Mammary epithelial cell (primary cell): Measurements from ENCODE around the gene STIM2.

Source experiments
- CTCF ChIP-seq, 2 donors: IDR thresholded peaks in 1 of 2; conservative IDR thresholded peaks in 1 of 2; 2 replicates each; pipeline ENCODE4 v1.5.1; 2011 to 2012; ENCODE audit warnings: inconsistent platforms in 2 of 2, low read length in 2 of 2, mild to moderate bottlenecking in 2 of 2, control low read depth in 1 of 2, low read depth in 1 of 2; ENCODE audit not compliant: insufficient read depth in 1 of 2; ENCODE audit errors: extremely low read depth in 1 of 2
- EZH2 ChIP-seq: IDR thresholded peaks from 2 replicates; pipeline ENCODE4 v1.6.1; 2012; ENCODE audit warnings: low read length, inconsistent platforms, borderline replicate concordance

DNA sequence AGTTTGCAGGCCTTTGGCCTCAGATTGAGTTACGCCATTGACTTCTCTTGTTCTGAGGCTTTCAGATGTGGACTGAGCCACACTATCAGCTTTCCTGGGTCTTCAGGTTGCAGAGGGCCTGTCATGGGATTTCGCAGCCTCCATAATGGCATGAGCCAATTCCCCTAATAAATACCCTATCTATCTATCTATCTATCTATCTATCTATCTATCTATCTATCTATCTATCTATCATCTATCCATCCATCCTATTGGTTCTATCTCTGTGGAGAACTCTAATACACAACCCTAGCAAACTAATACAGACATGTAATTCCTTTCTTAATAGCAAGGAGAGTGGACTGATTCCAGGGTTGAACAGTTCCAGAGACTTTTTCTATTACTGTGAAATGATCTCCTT lies 9.5 kb upstream of the STIM2 start:
- no peak for TF ChIP-seq CTCF (conservative IDR thresholded peaks at IDR 0.05 in 1 of 2, IDR thresholded peaks at IDR 0.05 in 1 of 2; ENCODE audit: extremely low read depth in 1 of 2, insufficient read depth in 1 of 2, low read depth in 1 of 2, low read length in 2 of 2)
- no peak for TF ChIP-seq EZH2
